Neural cell (in vitro differentiated cells): Measurements from ENCODE around the gene ASCC1. TPM values are rescaled to one million over a fixed set of nuclear protein-coding genes. Genes with fewer than 3 reads are reported as not detected.

Experiments
- H2AFZ ChIP-seq: fragments of 200-600, 300-800 bp; sonication (generic), shearing (Covaris generic); 2 replicates; pipeline ENCODE4 v1.6.0; 2014; ENCODE audit warnings: low read depth, mild to moderate bottlenecking, antibody characterized with exemption, low read length, moderate library complexity
- H3F3A ChIP-seq: fragments of 200-600 bp; shearing (Covaris generic); 2 replicates; pipeline ENCODE4 v1.6.1; 2016; ENCODE audit warnings: mild to moderate bottlenecking, moderate library complexity, mixed read lengths, antibody characterized with exemption, low read length; ENCODE audit not compliant: insufficient read depth, poor library complexity, severe bottlenecking
- H3K27ac ChIP-seq: fragments of 200-600, 300-800 bp; sonication (generic), shearing (Covaris generic); 2 replicates; pipeline ENCODE4 v1.5.1; 2014; ENCODE audit warnings: mild to moderate bottlenecking, low read length, moderate library complexity
- H3K27me3 ChIP-seq: fragments of 300-800, 200-600 bp; sonication (generic), shearing (Covaris generic); 2 replicates; pipeline ENCODE4 v1.6.0; 2014; ENCODE audit warnings: mild to moderate bottlenecking, low read depth, low read length, moderate library complexity; ENCODE audit not compliant: insufficient read depth
- H3K36me3 ChIP-seq: fragments of 300-800, 200-600 bp; sonication (generic), shearing (Covaris generic); 2 replicates; pipeline ENCODE4 v1.5.1; 2014; ENCODE audit warnings: mild to moderate bottlenecking, antibody characterized with exemption, low read length, moderate library complexity; ENCODE audit not compliant: insufficient read depth
- H3K4me2 ChIP-seq: fragments of 300-800, 200-600 bp; sonication (generic), shearing (Covaris generic); 2 replicates; pipeline ENCODE4 v1.6.0; 2014; ENCODE audit warnings: mild to moderate bottlenecking, low read length
- H3K4me3 ChIP-seq: fragments of 300-800, 200-600 bp; sonication (generic), shearing (Covaris generic); 2 replicates; pipeline ENCODE4 v1.5.1; 2014; ENCODE audit warnings: mild to moderate bottlenecking, low read length, moderate library complexity
- H3K79me2 ChIP-seq: fragments of 200-600 bp; shearing (Covaris generic); replicated peaks from 2 replicates; pipeline ENCODE4 v1.6.0; 2014; ENCODE audit warnings: mild to moderate bottlenecking, low read length, moderate library complexity; ENCODE audit not compliant: insufficient read depth
- H3K9ac ChIP-seq: fragments of 300-800, 200-600 bp; sonication (generic), shearing (Covaris generic); 2 replicates; pipeline ENCODE4 v1.6.1; 2016; ENCODE audit warnings: mild to moderate bottlenecking, low read length, mixed read lengths
- H3K9me2 ChIP-seq: fragments of 200-600 bp; shearing (Covaris generic); 2 replicates; pipeline ENCODE4 v1.6.1; 2016; ENCODE audit warnings: mild to moderate bottlenecking, low read length, mixed read lengths; ENCODE audit not compliant: insufficient read depth
- H3K9me3 ChIP-seq: fragments of 200-600, 300-800 bp; sonication (generic), shearing (Covaris generic); 2 replicates; pipeline ENCODE4 v1.6.1; 2016; ENCODE audit warnings: mild to moderate bottlenecking, mixed run types, low read length, moderate library complexity, mixed read lengths
- H4K20me1 ChIP-seq: fragments of 200-600 bp; shearing (Covaris generic); 2 replicates; pipeline ENCODE4 v1.6.1; 2016; ENCODE audit warnings: mild to moderate bottlenecking, mixed run types; ENCODE audit not compliant: insufficient read depth
- CTCF ChIP-seq: fragments of 450-650 bp; IDR thresholded peaks from 2 replicates; pipeline ENCODE4 v1.5.1; 2014; ENCODE audit warnings: antibody characterized with exemption, mild to moderate bottlenecking, moderate library complexity; ENCODE audit not compliant: poor library complexity, severe bottlenecking
- EP300 ChIP-seq: fragments of 450-650 bp; conservative IDR thresholded peaks from 2 replicates; pipeline ENCODE4 v1.6.1; 2014; ENCODE audit warnings: antibody characterized with exemption, mild to moderate bottlenecking, moderate library complexity; ENCODE audit not compliant: poor library complexity, severe bottlenecking
- EZH2 ChIP-seq: fragments of 200-600, 300-800 bp; shearing (Covaris generic), sonication (generic); IDR thresholded peaks from 2 replicates; pipeline ENCODE4 v1.6.1; 2014; ENCODE audit warnings: antibody characterized with exemption, low read length, borderline replicate concordance, mild to moderate bottlenecking; ENCODE audit not compliant: insufficient read depth, poor library complexity, severe bottlenecking
- MXI1 ChIP-seq: fragments of 450-650 bp; conservative IDR thresholded peaks from 2 replicates; pipeline ENCODE4 v1.6.1; 2014; ENCODE audit warnings: antibody characterized with exemption, mild to moderate bottlenecking; ENCODE audit not compliant: poor library complexity, severe bottlenecking
- POLR2AphosphoS5 ChIP-seq: IDR thresholded peaks from 2 replicates; pipeline ENCODE4 v1.6.1; 2012
- RAD21 ChIP-seq: fragments of 450-650 bp; conservative IDR thresholded peaks from 2 replicates; pipeline ENCODE4 v1.6.1; 2014; ENCODE audit warnings: antibody characterized with exemption, mild to moderate bottlenecking, moderate library complexity
- REST ChIP-seq: IDR thresholded peaks from 2 replicates; pipeline ENCODE4 v1.6.1; 2012; ENCODE audit warnings: borderline replicate concordance
- SMC3 ChIP-seq: fragments of 450-650 bp; conservative IDR thresholded peaks from 2 replicates; pipeline ENCODE4 v1.6.1; 2014; ENCODE audit warnings: antibody characterized with exemption, mild to moderate bottlenecking, moderate library complexity; ENCODE audit not compliant: poor library complexity
- TAF1 ChIP-seq: IDR thresholded peaks from 2 replicates; pipeline ENCODE4 v1.6.1; 2012; ENCODE audit warnings: low read depth
- polyA plus RNA-seq: library from polyadenylated mRNA; depleted of rRNA; stranded (reverse); fragments of >200 nt; gene quantifications from 2 replicates; pipeline ENCODE4 v1.2.3, GENCODE V29; 2014

Gene ASCC1
- polyA plus RNA-seq, 1 donor from 2014 or later, result 39.6 TPM

- peaks cover 6% of the 10 kb centered on the region for H3K36me3 ChIP-seq
- TF ChIP-seq MXI1 (no peak), TAF1 (no peak), SMC3 (no peak), EP300 (no peak), EZH2 (no peak), CTCF (no peak), RAD21 (no peak), POLR2AphosphoS5 (no peak), REST (no peak)
- H3K27me3 ChIP-seq, result no peaks in the 10 kb centered on the region
- no peaks in the 10 kb centered on the region for H3K9me2 ChIP-seq
- H4K20me1 ChIP-seq, result no peaks in the 10 kb centered on the region
- H2AFZ ChIP-seq, result no peak overlapping the region
- no peak overlapping the region for H3K27ac ChIP-seq
- H3F3A ChIP-seq, result no peaks in the 10 kb centered on the region
- no peak overlapping the region for H3K4me3 ChIP-seq
- no peaks in the 10 kb centered on the region for H3K9me3 ChIP-seq
- H3K79me2 ChIP-seq, result no peaks in the 10 kb centered on the region
- H3K4me2 ChIP-seq, result no peak overlapping the region
- no peak overlapping the region for H3K9ac ChIP-seq
Measured at GRCh38 chr10:72238392-72239175, 22.5 kb upstream of the ASCC1 start.

- H3K9ac ChIP-seq, result no peak overlapping the region
- H3F3A ChIP-seq, result no peaks in the 10 kb centered on the region
- H4K20me1 ChIP-seq, result no peaks in the 10 kb centered on the region
- H2AFZ ChIP-seq, result no peak overlapping the region
- H3K27me3 ChIP-seq, result no peaks in the 10 kb centered on the region
- H3K9me3 ChIP-seq, result no peaks in the 10 kb centered on the region
- no peaks in the 10 kb centered on the region for H3K79me2 ChIP-seq
- H3K4me2 ChIP-seq, result no peak overlapping the region
- TF ChIP-seq RAD21 (no peak), EZH2 (no peak), POLR2AphosphoS5 (no peak), SMC3 (no peak), REST (no peak), EP300 (no peak)
- no peaks in the 10 kb centered on the region for H3K9me2 ChIP-seq
- H3K27ac ChIP-seq, result no peak overlapping the region
- H3K36me3 ChIP-seq, result peaks cover 12% of the 10 kb centered on the region
- H3K4me3 ChIP-seq, result no peak overlapping the region
Measured at GRCh38 chr10:72235544-72236279, 19.6 kb upstream of the ASCC1 start.
